GM19467 (cell line): ENCODE data around the gene MAN1B1.

Experiments used
- ATAC-seq: cut with Tn5 transposase; IDR thresholded peaks from one replicate; pipeline ENCODE4 v1.9.1; 2021; ENCODE audit warnings: mild to moderate bottlenecking, moderate library complexity; ENCODE audit not compliant: unreplicated experiment

MAN1B1 gene

DNA sequence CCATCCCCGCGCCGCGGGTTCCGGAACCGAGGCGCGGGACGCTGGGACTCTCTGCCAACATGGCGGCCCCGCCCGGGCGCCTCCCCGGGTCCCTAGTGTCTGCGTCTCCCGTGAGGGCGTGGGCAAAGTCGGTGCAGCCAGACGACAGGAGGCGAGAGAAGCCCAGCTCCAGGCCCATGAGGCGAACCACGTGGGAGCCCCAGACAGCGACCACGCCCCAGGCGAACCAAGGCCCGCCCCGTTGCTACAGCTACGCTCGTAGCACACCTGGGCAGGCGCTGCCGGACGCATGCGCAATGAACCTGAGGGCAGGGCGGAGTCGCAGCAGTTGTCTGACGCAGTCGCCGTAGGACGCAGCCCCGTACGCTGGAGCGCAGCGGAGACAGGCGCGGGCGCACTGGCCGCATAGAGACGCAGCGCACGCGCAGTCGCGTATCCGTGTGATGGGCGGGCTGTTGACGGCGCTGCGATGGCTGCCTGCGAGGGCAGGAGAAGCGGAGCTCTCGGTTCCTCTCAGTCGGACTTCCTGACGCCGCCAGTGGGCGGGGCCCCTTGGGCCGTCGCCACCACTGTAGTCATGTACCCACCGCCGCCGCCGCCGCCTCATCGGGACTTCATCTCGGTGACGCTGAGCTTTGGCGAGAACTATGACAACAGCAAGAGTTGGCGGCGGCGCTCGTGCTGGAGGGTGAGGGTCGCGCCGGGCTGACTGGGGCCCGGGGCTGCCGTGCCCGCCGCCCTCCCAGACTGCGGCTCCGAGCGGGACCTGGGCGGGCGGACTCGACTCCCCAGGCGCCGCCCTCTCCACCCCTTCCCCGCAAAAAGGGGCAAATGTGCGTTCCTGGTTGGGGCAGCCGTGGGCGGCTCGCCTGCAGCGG is at the start of gene MAN1B1:
MAN1B1 (plus strand) TSS at position 455 of the 878 bp plus-strand sequence; CDS start at position 470, 15 bp downstream.
- ATAC-seq: peak; percentile 82

DNA sequence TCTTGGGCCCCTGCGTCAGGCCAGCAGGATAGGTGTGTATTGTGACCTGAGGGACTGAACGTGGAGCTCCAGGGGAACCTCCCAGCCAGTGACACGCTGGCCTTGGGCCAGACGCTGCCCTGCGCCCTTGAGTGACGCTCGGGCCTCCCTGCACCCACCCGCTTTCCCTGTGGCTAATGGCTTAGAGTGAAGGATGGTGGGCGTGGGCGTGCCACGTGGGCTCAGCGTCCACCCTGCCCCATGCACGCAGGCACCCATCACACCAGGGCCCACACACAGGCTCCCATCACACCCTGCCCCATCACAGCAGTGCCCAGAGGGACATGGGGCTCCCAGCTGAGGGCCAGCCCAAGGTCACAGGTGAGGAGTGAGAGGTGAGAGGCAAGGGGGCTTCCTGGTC is 49.8 kb upstream of the MAN1B1 start:
- no peak for ATAC-seq

DNA sequence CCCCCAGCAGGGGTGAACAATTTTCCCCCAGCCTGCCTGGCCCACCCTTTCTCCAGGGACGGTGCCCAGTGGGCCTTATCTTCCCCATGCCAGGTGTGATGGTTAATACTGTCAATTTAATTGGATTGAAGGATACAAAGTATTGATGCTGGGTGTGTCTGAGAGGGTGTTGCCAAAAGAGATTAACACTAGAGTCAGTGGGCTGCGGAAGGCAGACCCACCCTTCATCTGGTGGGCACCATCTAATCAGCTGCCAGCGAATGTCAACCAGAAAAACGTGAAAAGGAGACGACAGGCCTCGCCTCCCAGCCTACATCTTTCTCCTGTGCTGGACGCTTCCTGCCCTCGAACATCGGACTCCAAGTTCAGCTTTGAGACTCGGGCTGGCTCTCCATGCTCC is 49.3 kb upstream of the MAN1B1 start:
- ATAC-seq: no peak

GRCh38 chr9:137038916-137039315 is 47.9 kb upstream of the MAN1B1 start:
- ATAC-seq: no peak

DNA sequence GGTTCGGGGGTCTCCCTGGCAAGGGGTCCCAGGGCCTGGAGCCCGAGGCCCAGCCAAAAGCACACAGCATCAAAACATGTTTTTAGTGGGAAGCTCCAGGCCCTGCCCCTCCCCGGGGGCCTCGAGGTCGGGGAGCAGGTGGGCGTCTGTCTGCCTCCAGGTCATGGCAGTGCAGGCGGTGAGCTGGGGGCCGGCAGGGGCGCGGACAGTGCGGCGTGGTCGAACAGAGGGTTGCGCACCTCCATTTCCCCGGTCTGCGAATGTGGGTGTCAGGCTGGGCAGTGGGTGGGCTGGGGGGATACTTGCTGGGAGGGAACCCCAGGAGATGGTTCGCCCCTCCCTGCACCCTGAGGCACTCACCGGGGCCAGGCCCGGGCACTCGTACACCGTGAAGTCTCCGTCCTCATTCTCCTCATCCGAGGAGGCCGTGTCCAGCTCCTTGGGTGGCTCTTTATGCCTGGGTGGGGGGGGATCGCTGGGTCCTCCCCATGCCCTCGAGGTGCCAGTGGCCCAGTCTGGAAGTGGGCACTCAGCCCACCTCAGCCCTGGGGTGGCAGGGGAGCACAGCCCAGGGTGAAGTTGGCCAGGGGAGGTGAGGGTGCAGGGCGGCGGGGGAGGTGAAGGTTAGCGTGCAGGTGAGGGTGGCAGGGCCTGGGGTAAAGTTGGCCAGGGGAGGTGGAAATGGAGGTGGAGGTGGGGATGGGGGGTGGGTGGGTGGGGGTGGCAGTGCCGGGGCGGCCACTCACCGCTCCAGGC is 47.0 kb upstream of the MAN1B1 start:
- ATAC-seq: no peak

- ATAC-seq: no peak
These were observed 46.2 kb upstream of the MAN1B1 start for GRCh38 chr9:137040568-137040967.

DNA sequence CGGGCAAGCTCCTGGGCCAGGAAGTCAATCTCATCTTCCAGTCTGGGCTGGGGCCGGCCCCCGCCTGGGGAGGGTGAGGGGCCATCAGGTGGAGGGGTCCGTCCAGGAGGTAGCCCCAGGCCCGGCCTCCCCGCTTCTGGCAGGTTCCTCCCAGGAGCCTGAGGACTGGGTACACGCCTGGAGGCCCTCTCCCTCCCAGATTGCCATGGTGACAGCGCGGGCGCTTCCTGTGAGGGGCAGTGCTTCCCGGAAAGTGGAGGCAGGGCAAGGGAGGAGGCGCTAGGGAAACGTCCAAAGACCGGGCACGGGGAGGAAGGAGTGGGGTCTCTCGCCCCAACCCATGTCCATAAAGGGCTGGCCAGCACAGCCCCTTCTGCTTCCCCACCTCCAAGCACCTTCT is 45.7 kb upstream of the MAN1B1 start:
- no peak for ATAC-seq

GRCh38 chr9:137042751-137043727 is 43.7 kb upstream of the MAN1B1 start:
- ATAC-seq: no peak

GRCh38 chr9:137044037-137044436 is 42.7 kb upstream of the MAN1B1 start:
- ATAC-seq: no peak

GRCh38 chr9:137044502-137045177 is 42.1 kb upstream of the MAN1B1 start:
- no peak for ATAC-seq

GRCh38 chr9:137045294-137046087 is 41.3 kb upstream of the MAN1B1 start:
- no peak for ATAC-seq

DNA sequence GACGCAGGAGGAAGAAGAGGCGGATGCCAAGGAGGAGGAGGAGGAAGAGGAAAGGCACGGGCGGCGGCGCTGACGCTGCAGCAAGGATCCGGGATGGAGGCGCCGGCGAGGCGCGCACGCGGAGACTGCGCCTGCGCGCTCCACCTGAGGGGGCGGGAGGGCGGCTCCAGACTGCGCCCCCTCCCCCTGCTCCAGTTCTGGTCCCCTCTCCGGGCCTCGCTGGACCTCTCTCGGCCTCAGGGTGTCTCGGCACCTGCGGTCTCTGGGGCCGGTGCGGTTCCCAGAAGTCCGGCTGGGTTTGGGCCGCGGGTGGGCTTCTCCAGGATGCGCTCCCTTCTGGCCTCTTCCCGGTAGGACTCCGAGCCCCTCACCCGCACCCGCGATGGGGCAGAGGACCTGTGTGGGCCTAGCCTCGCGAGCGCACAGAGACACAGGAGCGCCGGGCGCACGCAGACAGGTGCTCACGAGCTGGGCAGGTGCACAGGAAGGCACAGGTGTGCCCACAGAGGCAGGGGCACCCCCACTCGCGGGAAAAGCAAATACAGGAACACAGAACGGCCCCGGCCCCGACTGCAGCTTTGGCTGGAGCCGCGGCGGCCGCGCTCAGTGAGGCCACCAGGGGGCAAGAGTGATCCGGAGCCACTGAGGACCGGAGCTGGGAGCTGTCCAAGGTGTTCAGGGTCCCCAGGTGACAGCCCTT is 40.5 kb upstream of the MAN1B1 start, which contains the start of gene NPDC1:
NPDC1 (minus strand) TSS at position 90 of the 700 bp plus-strand sequence. CDS start 188 bp downstream, outside the sequence.
- ATAC-seq: no peak

- ATAC-seq: no peak
These were observed 37.9 kb upstream of the MAN1B1 start for GRCh38 chr9:137048655-137049543.

DNA sequence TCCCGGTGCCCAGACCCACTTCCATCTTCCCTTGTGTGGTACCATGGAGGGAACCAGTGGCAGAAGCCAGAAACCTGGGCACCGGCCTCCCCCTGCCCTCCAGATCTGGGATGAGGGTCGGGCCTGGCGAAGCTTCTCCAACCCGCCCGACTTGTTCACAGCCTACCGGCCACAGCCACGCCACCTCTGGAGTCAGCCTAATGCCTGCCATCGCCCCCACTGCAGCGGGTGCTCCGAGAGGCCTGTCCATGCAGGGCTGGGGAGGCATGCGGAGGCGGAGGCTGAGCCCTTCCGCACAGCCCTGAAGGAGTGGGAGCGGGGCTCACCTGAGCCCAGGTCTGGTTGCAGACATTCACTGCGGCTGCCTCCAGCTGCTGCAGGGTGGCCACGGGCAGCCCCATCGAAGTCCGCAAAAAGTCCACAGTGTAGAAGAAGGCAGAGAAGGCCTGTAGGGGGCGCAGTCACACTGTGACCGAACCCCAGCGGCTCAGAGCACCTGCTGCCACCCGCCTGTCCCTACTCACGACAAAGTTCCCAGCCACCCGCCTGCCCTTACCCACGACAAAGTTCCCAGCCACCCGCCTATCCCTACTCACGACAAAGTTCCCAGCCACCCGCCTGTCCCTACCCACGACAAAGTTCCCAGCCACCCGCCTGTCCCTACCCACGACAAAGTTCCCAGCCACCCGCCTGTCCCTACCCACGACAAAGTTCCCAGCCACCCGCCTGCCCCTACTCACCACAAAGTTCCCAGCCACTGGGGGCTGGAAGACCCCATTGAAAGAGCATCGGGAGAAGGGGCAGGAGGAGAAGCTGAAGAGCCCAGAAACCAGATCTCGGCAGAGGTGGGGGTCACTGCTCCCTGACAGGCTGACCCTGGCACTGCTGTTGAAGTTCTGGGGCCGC is 37.0 kb upstream of the MAN1B1 start:
- ATAC-seq: no peak

GRCh38 chr9:137050570-137050969 is 36.2 kb upstream of the MAN1B1 start:
- ATAC-seq: no peak

GRCh38 chr9:137051145-137051724 is 35.5 kb upstream of the MAN1B1 start:
- ATAC-seq: no peak
